SU-DHL-6 (cell line): ENCODE results near the gene CLCN7.

Experiments used
- CTCF ChIP-seq: fragments of 200-600 bp; sonication (generic); IDR thresholded peaks from one replicate; pipeline ENCODE4 v1.5.1; 2017; ENCODE audit warnings: antibody characterized with exemption, mild to moderate bottlenecking, low read length, moderate library complexity; ENCODE audit not compliant: insufficient read depth, poor library complexity, severe bottlenecking
- EZH2phosphoT487 ChIP-seq: fragments of 200-600 bp; sonication (generic), shearing (Covaris generic); conservative IDR thresholded peaks from 2 replicates; pipeline ENCODE4 v1.6.1; 2018; ENCODE audit warnings: mild to moderate bottlenecking, antibody characterized with exemption, low read length, moderate library complexity, mixed read lengths

DNA sequence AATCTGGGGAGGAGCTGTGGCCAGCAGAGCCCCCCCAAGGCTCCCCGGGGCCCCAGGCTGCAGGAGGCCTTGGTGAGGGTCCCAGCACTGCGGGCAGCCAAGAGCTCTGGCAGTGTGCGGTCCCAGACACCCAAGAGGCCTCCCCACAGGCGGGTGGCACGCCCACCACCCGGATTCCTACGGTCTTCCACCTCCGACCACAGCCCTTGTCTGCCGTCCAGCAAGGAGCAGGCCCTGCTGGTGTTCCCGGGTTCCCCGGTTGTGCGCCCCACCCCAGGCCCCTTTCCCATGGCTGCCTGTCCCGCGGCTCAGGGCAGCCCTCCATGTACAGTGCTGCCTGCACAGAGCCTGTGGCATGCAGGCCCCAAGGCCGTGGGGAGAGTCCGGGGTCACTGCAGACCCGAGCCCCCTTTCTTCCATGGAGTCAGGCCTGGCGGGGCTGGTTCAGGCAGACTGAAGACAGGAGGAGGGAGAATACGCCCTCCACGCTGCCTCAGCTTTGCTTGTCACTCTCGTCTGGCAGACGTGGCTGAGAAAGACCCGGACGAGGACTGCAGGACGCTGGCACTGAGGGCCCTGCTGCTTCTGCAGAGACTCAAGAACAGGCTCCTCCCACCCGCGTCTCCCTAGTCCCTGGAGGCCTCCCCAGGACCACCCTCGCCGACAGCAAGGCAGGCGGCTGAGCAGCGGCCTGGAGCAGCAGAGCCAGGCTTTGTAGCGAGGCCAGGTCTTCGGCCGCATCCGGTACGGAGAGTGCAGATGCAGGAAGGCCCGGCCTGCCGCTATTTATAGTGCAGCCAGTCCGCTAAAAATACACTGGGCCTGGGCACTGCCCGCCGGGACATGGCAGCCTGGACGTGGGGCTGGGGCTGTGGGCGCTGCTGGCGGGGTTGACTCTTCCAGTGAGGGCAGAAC is 34.7 kb upstream of the CLCN7 start:
- no peak for TF ChIP-seq CTCF
- no peak for TF ChIP-seq EZH2phosphoT487
